Measurements from ENCODE around the gene RFTN2.
"Not testable (repeated sequence)": the region's sequence is repeated elsewhere in the genome, so short reads cannot be mapped to it uniquely, and the experiment has no call there.

RFTN2 gene

DNA sequence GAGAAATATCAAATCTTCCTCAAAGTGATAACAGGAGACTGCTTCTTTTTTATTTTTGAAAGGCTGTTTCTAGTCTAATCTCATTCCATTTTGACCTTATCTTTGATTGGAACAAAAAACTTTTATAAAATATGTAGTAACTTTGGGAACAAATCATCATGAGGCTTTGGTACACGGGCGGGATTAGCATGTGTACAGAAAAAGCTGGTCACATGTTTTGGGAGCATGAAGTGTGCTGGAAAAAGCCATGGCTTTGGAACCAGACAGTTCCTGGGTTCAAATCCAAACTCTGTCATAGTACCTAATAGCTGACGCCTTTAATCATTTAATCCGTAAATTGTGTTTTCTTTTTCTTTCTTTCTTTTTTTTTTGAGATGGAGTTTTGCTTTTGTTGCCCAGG is 78.2 kb downstream of the RFTN2 start:
- Histone ChIP-seq H3K4me3 (ENCODE audit: low read length) (no peak overlapping the region), H3K36me3 (replicated peaks; ENCODE audit: insufficient read depth, low read length) (no peaks in the 10 kb centered on the region), H3K4me1 (ENCODE audit: low read length) (peaks cover 13% of the 10 kb centered on the region; the same call in 1 of the 2 replicates), H3K4me2 (ENCODE audit: low read depth, low read length) (no peak overlapping the region), H2AFZ (ENCODE audit: low read length) (no peak overlapping the region), H3K9ac (ENCODE audit: low read length) (no peak overlapping the region), H3K27ac (ENCODE audit: low read length) (no peak overlapping the region), H4K20me1 (ENCODE audit: insufficient read depth, low read length) (no peaks in the 10 kb centered on the region), H3K79me2 (ENCODE audit: low read length) (no peaks in the 10 kb centered on the region), H3K9me2 (replicated peaks; ENCODE audit: insufficient read depth, low read length) (no peaks in the 10 kb centered on the region), H3F3A (ENCODE audit: insufficient read depth, low read length) (no peaks in the 10 kb centered on the region), H3K27me3 (replicated peaks; ENCODE audit: insufficient read depth, low read length) (no peaks in the 10 kb centered on the region), H3K9me3 (replicated peaks; ENCODE audit: insufficient read depth, low read length) (no peaks in the 10 kb centered on the region)
- no peak for TF ChIP-seq EZH2phosphoT487 (IDR thresholded peaks at IDR 0.05; ENCODE audit: low read length)
- no peak for TF ChIP-seq EZH2 (optimal IDR thresholded peaks at IDR 0.05; ENCODE audit: low read depth, low read length)
- TF ChIP-seq, protein P1, sequence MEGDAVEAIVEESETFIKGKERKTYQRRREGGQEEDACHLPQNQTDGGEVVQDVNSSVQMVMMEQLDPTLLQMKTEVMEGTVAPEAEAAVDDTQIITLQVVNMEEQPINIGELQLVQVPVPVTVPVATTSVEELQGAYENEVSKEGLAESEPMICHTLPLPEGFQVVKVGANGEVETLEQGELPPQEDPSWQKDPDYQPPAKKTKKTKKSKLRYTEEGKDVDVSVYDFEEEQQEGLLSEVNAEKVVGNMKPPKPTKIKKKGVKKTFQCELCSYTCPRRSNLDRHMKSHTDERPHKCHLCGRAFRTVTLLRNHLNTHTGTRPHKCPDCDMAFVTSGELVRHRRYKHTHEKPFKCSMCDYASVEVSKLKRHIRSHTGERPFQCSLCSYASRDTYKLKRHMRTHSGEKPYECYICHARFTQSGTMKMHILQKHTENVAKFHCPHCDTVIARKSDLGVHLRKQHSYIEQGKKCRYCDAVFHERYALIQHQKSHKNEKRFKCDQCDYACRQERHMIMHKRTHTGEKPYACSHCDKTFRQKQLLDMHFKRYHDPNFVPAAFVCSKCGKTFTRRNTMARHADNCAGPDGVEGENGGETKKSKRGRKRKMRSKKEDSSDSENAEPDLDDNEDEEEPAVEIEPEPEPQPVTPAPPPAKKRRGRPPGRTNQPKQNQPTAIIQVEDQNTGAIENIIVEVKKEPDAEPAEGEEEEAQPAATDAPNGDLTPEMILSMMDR (IDR thresholded peaks at IDR 0.05; ENCODE audit: low read length) = no peak
- DNase-seq = no peak

DNA sequence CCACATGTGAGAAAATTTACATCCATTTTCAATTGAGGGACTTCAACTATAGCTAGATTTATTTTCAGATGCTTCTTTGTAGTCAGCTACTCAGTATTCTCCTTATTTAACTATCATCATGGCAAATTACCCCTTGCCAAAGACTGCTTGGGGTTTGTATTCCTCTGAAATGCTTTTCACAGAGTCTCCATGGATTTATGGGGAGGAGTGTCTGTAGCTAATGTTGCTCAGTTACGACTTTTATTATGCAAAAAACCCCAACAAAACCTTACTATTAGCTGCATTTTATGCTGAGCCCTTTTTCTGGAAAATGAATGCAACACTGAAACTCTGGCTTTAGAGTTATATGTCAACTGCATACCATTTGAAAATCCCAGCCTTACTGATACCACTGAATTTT is 78.6 kb downstream of the RFTN2 start:
- Histone ChIP-seq H3K27me3 (replicated peaks; ENCODE audit: insufficient read depth, low read length) (no peaks in the 10 kb centered on the region), H2AFZ (ENCODE audit: low read length) (no peak overlapping the region), H3K9me3 (replicated peaks; ENCODE audit: insufficient read depth, low read length) (no peaks in the 10 kb centered on the region), H3K4me3 (ENCODE audit: low read length) (no peak overlapping the region), H3K36me3 (replicated peaks; ENCODE audit: insufficient read depth, low read length) (no peaks in the 10 kb centered on the region), H3K4me1 (ENCODE audit: low read length) (peaks cover 13% of the 10 kb centered on the region; the same call in 1 of the 2 replicates), H3K9ac (ENCODE audit: low read length) (no peak overlapping the region), H3K9me2 (replicated peaks; ENCODE audit: insufficient read depth, low read length) (no peaks in the 10 kb centered on the region), H3K79me2 (ENCODE audit: low read length) (no peaks in the 10 kb centered on the region), H4K20me1 (ENCODE audit: insufficient read depth, low read length) (no peaks in the 10 kb centered on the region), H3F3A (ENCODE audit: insufficient read depth, low read length) (no peaks in the 10 kb centered on the region), H3K27ac (ENCODE audit: low read length) (no peak overlapping the region), H3K4me2 (ENCODE audit: low read depth, low read length) (no peak overlapping the region)
- TF ChIP-seq, protein P1 (IDR thresholded peaks at IDR 0.05; ENCODE audit: low read length) = no peak
- TF ChIP-seq EZH2phosphoT487 (IDR thresholded peaks at IDR 0.05; ENCODE audit: low read length) = no peak
- no peak for TF ChIP-seq EZH2 (optimal IDR thresholded peaks at IDR 0.05; ENCODE audit: low read depth, low read length)
- no peak for DNase-seq

- H3K9me3 ChIP-seq (replicated peaks; ENCODE audit: insufficient read depth, low read length) = no peaks in the 10 kb centered on the region
- no peak overlapping the region for H3K9ac ChIP-seq (ENCODE audit: low read length)
- no peaks in the 10 kb centered on the region for H3K36me3 ChIP-seq (replicated peaks; ENCODE audit: insufficient read depth, low read length)
- H3K4me2 ChIP-seq (ENCODE audit: low read depth, low read length) = no peak overlapping the region
- DNase-seq = no peak
- H2AFZ ChIP-seq (ENCODE audit: low read length) = no peak overlapping the region
- H4K20me1 ChIP-seq (ENCODE audit: insufficient read depth, low read length) = no peaks in the 10 kb centered on the region
- no peaks in the 10 kb centered on the region for H3K27me3 ChIP-seq (replicated peaks; ENCODE audit: insufficient read depth, low read length)
- H3F3A ChIP-seq (ENCODE audit: insufficient read depth, low read length) = no peaks in the 10 kb centered on the region
- H3K9me2 ChIP-seq (replicated peaks; ENCODE audit: insufficient read depth, low read length) = no peaks in the 10 kb centered on the region
- TF ChIP-seq EZH2 (optimal IDR thresholded peaks at IDR 0.05; ENCODE audit: low read depth, low read length) (no peak), EZH2phosphoT487 (IDR thresholded peaks at IDR 0.05; ENCODE audit: low read length) (no peak)
- TF ChIP-seq, protein P1 (IDR thresholded peaks at IDR 0.05; ENCODE audit: low read length) = no peak
- no peak overlapping the region for H3K4me3 ChIP-seq (ENCODE audit: low read length)
- H3K79me2 ChIP-seq (ENCODE audit: low read length) = no peaks in the 10 kb centered on the region
- no peak overlapping the region for H3K27ac ChIP-seq (ENCODE audit: low read length)
- no peaks in the 10 kb centered on the region for H3K4me1 ChIP-seq (ENCODE audit: low read length)
These were observed 83.9 kb downstream of the RFTN2 start for GRCh38 chr2:197591339-197592072.

DNA sequence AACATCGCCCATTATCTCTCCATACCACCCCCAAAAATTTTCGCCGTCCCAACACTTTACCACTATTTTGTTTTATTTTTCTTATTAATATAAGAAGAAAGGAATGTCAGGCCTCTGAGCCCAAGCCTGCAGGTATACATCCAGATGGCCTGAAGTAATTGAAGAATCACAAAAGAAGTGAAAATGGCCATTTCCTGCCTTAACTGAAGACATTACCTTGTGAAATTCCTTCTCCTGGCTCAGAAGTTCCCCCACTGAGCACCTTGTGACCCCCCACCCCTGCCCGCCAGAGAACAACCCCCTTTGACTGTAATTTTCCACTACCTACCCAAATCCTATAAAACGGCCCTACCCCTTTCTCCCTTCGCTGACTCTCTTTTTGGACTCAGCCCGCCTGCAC is 88.1 kb downstream of the RFTN2 start:
- H3K27me3 ChIP-seq (replicated peaks; ENCODE audit: insufficient read depth, low read length); H2AFZ ChIP-seq (ENCODE audit: low read length); H3K27ac ChIP-seq (ENCODE audit: low read length); H3F3A ChIP-seq (ENCODE audit: insufficient read depth, low read length); DNase-seq; H3K4me2 ChIP-seq (ENCODE audit: low read depth, low read length); H3K4me1 ChIP-seq (ENCODE audit: low read length); H4K20me1 ChIP-seq (ENCODE audit: insufficient read depth, low read length); H3K4me3 ChIP-seq (ENCODE audit: low read length); H3K9ac ChIP-seq (ENCODE audit: low read length); H3K79me2 ChIP-seq (ENCODE audit: low read length); H3K9me3 ChIP-seq (replicated peaks; ENCODE audit: insufficient read depth, low read length); H3K36me3 ChIP-seq (replicated peaks; ENCODE audit: insufficient read depth, low read length); H3K9me2 ChIP-seq (replicated peaks; ENCODE audit: insufficient read depth, low read length): not testable (repeated sequence)

- peaks cover 17% of the 10 kb centered on the region for H3K4me1 ChIP-seq (ENCODE audit: low read length)
- not testable (repeated sequence) for H4K20me1 ChIP-seq (ENCODE audit: insufficient read depth, low read length); H3K36me3 ChIP-seq (replicated peaks; ENCODE audit: insufficient read depth, low read length); H3K9me3 ChIP-seq (replicated peaks; ENCODE audit: insufficient read depth, low read length); H3K4me2 ChIP-seq (ENCODE audit: low read depth, low read length); H3K9ac ChIP-seq (ENCODE audit: low read length); H3K27me3 ChIP-seq (replicated peaks; ENCODE audit: insufficient read depth, low read length); H3K9me2 ChIP-seq (replicated peaks; ENCODE audit: insufficient read depth, low read length); DNase-seq; H2AFZ ChIP-seq (ENCODE audit: low read length); H3K27ac ChIP-seq (ENCODE audit: low read length); H3F3A ChIP-seq (ENCODE audit: insufficient read depth, low read length); H3K4me3 ChIP-seq (ENCODE audit: low read length); H3K79me2 ChIP-seq (ENCODE audit: low read length)
These were observed 95.2 kb downstream of the RFTN2 start for GRCh38 chr2:197580166-197580565.
